ENCODE results near the gene SNX21.

Gene SNX21

DNA sequence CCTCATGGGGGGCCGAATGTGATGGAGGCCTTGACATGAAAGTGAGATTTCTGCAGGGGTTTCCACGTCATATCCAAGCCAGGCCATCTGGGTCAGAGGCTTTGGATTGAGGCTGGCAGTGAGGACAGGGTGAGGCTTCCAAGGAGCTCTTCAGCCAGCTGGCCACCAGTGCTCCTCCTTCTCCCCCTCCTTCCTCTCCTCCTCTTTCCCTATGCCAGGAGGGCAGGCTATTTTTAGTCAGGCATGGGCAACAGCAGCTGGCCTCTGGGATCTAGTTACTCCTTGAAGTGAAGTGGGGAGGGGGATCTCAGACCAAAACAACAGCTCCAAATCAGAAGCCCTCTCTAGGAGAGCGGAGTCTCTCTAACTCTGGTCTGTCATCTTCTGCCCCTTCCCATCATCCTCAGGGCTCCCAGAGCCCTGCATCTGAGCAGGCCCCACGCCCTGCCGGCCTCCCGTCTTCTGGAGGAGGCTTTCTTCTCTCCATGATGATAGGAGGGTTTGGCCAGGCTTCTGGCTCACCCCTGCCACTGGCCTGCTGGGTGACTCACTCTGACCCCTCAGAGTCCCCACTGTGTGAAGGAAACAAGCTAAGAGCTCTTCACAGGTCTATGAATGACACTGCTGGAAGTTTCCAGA, 7.1 kb upstream of the SNX21 start:
- H4K20me1 ChIP-seq (ENCODE audit: low read depth, low read length): no peaks in the 10 kb centered on the region
- H3K36me3 ChIP-seq (ENCODE audit: low read length): no peaks in the 10 kb centered on the region
- no peak overlapping the region for H3K9ac ChIP-seq (ENCODE audit: low read length)
- H3K27ac ChIP-seq (ENCODE audit: low read depth, low read length): no peak overlapping the region
- TF ChIP-seq, protein P1, sequence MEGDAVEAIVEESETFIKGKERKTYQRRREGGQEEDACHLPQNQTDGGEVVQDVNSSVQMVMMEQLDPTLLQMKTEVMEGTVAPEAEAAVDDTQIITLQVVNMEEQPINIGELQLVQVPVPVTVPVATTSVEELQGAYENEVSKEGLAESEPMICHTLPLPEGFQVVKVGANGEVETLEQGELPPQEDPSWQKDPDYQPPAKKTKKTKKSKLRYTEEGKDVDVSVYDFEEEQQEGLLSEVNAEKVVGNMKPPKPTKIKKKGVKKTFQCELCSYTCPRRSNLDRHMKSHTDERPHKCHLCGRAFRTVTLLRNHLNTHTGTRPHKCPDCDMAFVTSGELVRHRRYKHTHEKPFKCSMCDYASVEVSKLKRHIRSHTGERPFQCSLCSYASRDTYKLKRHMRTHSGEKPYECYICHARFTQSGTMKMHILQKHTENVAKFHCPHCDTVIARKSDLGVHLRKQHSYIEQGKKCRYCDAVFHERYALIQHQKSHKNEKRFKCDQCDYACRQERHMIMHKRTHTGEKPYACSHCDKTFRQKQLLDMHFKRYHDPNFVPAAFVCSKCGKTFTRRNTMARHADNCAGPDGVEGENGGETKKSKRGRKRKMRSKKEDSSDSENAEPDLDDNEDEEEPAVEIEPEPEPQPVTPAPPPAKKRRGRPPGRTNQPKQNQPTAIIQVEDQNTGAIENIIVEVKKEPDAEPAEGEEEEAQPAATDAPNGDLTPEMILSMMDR (IDR thresholded peaks at IDR 0.05; ENCODE audit: insufficient read depth, low read length, poor library complexity, severe bottlenecking): no peak
- no peak for TF ChIP-seq EZH2phosphoT487 (conservative IDR thresholded peaks at IDR 0.05; ENCODE audit: low read length)
- H3K4me2 ChIP-seq (ENCODE audit: low read depth, low read length, poor library complexity, severe bottlenecking): no peak overlapping the region
- no peaks in the 10 kb centered on the region for H3K27me3 ChIP-seq (ENCODE audit: low read length)
- no peak overlapping the region for H2AFZ ChIP-seq (ENCODE audit: low read depth, low read length, severe bottlenecking)
- H3K9me3 ChIP-seq (ENCODE audit: insufficient read depth, low read length): no peaks in the 10 kb centered on the region
- H3K9me2 ChIP-seq (replicated peaks; ENCODE audit: insufficient read depth, low read length): no peaks in the 10 kb centered on the region
- no peaks in the 10 kb centered on the region for H3F3A ChIP-seq (ENCODE audit: insufficient read depth)
- no peak overlapping the region for H3K4me3 ChIP-seq (ENCODE audit: insufficient read depth, low read length, poor library complexity, severe bottlenecking)
- no peaks in the 10 kb centered on the region for H3K79me2 ChIP-seq (ENCODE audit: insufficient read depth, low read length)

DNA sequence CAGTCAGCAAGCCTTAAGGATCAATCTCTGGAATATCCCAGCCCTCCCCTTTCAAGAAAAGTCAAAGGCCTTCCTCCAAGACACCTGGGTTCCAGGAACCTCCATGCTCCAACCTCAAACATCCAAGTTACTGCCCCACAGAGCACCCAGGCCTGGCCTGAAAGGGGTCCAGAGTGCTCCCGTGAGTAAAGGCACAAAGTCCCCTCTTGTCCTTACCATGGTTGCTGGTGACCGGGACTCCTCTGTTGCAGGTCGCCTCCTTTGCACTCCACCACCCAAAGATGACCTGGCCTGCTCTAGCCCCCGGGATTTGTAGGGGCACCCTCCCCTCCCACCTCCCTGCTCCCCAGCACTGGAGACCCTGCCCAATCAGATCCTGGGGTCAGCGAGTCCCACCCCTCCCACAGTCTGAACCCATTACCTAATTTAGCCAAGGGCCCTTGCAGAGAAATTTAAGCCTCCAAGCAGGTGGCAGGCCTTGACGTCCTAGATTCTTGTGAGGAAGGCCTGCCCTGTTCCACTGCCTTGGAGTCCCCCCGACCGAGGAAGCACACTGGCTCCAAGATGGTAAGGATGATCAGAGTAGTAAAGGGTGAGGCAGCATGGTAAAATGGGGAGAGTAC, 6.5 kb upstream of the SNX21 start, which contains the start of gene TNNC2:
TNNC2 (minus strand) TSS at position 283 of the 623 bp plus-strand sequence; CDS start at position 219, 64 bp downstream.
- no peaks in the 10 kb centered on the region for H3K9me2 ChIP-seq (replicated peaks; ENCODE audit: insufficient read depth, low read length)
- no peaks in the 10 kb centered on the region for H3K79me2 ChIP-seq (ENCODE audit: insufficient read depth, low read length)
- H3K4me3 ChIP-seq (ENCODE audit: insufficient read depth, low read length, poor library complexity, severe bottlenecking): no peak within 1 kb of the TSS
- H2AFZ ChIP-seq (ENCODE audit: low read depth, low read length, severe bottlenecking): no peak within 1 kb of the TSS
- H3F3A ChIP-seq (ENCODE audit: insufficient read depth): no peaks in the 10 kb centered on the region
- TF ChIP-seq EZH2phosphoT487 (conservative IDR thresholded peaks at IDR 0.05; ENCODE audit: low read length): no peak
- TF ChIP-seq, protein P1 (IDR thresholded peaks at IDR 0.05; ENCODE audit: insufficient read depth, low read length, poor library complexity, severe bottlenecking): no peak
- H3K27ac ChIP-seq (ENCODE audit: low read depth, low read length): no peak within 1 kb of the TSS
- H3K9me3 ChIP-seq (ENCODE audit: insufficient read depth, low read length): no peaks in the 10 kb centered on the region
- no peak within 1 kb of the TSS for H3K4me2 ChIP-seq (ENCODE audit: low read depth, low read length, poor library complexity, severe bottlenecking)
- no peaks in the 10 kb centered on the region for H3K36me3 ChIP-seq (ENCODE audit: low read length)
- H3K27me3 ChIP-seq (ENCODE audit: low read length): no peaks in the 10 kb centered on the region
- H3K9ac ChIP-seq (ENCODE audit: low read length): no peak within 1 kb of the TSS
- H4K20me1 ChIP-seq (ENCODE audit: low read depth, low read length): no peaks in the 10 kb centered on the region

DNA sequence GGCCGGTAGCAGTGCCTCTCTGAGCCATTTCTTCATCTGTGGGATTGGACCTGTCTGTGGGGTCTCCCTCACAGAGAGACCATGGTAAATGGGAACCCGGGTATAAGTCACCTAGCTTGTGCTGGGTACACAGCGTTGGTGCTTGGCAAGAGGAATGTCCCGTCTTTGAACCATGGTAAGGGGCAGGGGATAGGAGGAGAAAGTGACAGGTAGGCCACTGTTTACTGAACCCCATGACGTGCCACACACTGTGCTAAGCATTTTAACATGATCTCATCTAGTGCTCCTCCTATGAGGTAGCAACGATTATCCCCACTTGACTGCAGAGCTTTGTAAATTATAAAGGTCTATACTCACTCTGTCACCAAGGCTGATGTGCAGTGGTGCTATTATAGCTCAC, 5.9 kb upstream of the SNX21 start:
- Histone ChIP-seq H3K9ac (ENCODE audit: low read length) (no peak overlapping the region), H3K9me3 (ENCODE audit: insufficient read depth, low read length) (no peaks in the 10 kb centered on the region), H3K79me2 (ENCODE audit: insufficient read depth, low read length) (no peaks in the 10 kb centered on the region), H3K4me3 (ENCODE audit: insufficient read depth, low read length, poor library complexity, severe bottlenecking) (no peak overlapping the region), H4K20me1 (ENCODE audit: low read depth, low read length) (no peaks in the 10 kb centered on the region), H3K27ac (ENCODE audit: low read depth, low read length) (no peak overlapping the region), H3K36me3 (ENCODE audit: low read length) (no peaks in the 10 kb centered on the region), H3K9me2 (replicated peaks; ENCODE audit: insufficient read depth, low read length) (no peaks in the 10 kb centered on the region), H3K27me3 (ENCODE audit: low read length) (no peaks in the 10 kb centered on the region), H2AFZ (ENCODE audit: low read depth, low read length, severe bottlenecking) (no peak overlapping the region), H3K4me2 (ENCODE audit: low read depth, low read length, poor library complexity, severe bottlenecking) (no peak overlapping the region), H3F3A (ENCODE audit: insufficient read depth) (no peaks in the 10 kb centered on the region)
- TF ChIP-seq EZH2phosphoT487 (conservative IDR thresholded peaks at IDR 0.05; ENCODE audit: low read length): no peak
- TF ChIP-seq, protein P1 (IDR thresholded peaks at IDR 0.05; ENCODE audit: insufficient read depth, low read length, poor library complexity, severe bottlenecking): no peak

Data from SU-DHL-6 (cell line).